ENCODE results near the gene RASGRF1. TPM values are rescaled to one million over a fixed set of nuclear protein-coding genes. Genes with fewer than 3 reads are reported as not detected.

RASGRF1 gene
- polyA plus RNA-seq, 3 donors: 0.11 TPM; not detected in 2

- Mint-ChIP-seq H3K9me3 (peaks cover 0 to 1% (median 0%) of the 10 kb centered on the region in 7 donors), H3K27ac (no peak overlapping the region), H3K36me3 (no peaks in the 10 kb centered on the region), H3K4me3 (no peak overlapping the region), H3K4me1 (no peaks in the 10 kb centered on the region), H3K27me3 (ENCODE audit: low read depth in 3 of 3) (peaks cover 5 to 18% (median 16%) of the 10 kb centered on the region in 3 donors)
- Histone ChIP-seq H3K9ac (ENCODE audit: insufficient read depth, low read length, poor library complexity, severe bottlenecking) (no peak overlapping the region), H3K36me3 (replicated peaks in 1 of 2; ENCODE audit: control insufficient read depth in 1 of 2, insufficient read depth in 2 of 2, low read length in 2 of 2) (no peaks in the 10 kb centered on the region), H4K20me1 (ENCODE audit: insufficient read depth, low read length) (no peaks in the 10 kb centered on the region), H3K4me1 (ENCODE audit: control insufficient read depth in 1 of 2, insufficient read depth in 2 of 2, low read length in 2 of 2) (no peaks in the 10 kb centered on the region), H3K4me2 (replicated peaks; ENCODE audit: extremely low read depth, low read length, poor library complexity, severe bottlenecking) (no peak overlapping the region), H3K79me2 (ENCODE audit: insufficient read depth, low read length) (no peaks in the 10 kb centered on the region), H3K4me3 (replicated peaks in 1 of 3; ENCODE audit: low read depth in 2 of 3, low read length in 3 of 3) (no peak overlapping the region), H3K27ac (ENCODE audit: low read depth in 1 of 2, low read length in 2 of 2) (no peak overlapping the region), H3K27me3 (ENCODE audit: control insufficient read depth in 2 of 2, insufficient read depth in 2 of 2, low read length in 2 of 2) (no peaks in the 10 kb centered on the region), H2AFZ (ENCODE audit: insufficient read depth, low read depth, low read length, poor library complexity, severe bottlenecking) (no peak overlapping the region), H3K9me3 (replicated peaks in 1 of 2; ENCODE audit: control insufficient read depth in 1 of 2, insufficient read depth in 1 of 2, low read length in 2 of 2) (no peaks in the 10 kb centered on the region)
- no peak for DNase-seq
- intact Hi-C loops (cut with micrococcal nuclease): no loop called here
- TF ChIP-seq CTCF (IDR thresholded peaks at IDR 0.05): no peak
- 89% methylated on average over 5 of the region's 5 CpGs for WGBS (ENCODE audit: insufficient coverage)
These were observed 25.2 kb downstream of the RASGRF1 start for GRCh38 chr15:79065361-79065705.

GRCh38 chr15:79064496-79064895 lies 26.1 kb downstream of the RASGRF1 start:
- Histone ChIP-seq H3K27ac (ENCODE audit: low read depth in 1 of 2, low read length in 2 of 2) (no peak overlapping the region), H3K9ac (ENCODE audit: insufficient read depth, low read length, poor library complexity, severe bottlenecking) (no peak overlapping the region), H3K27me3 (ENCODE audit: control insufficient read depth in 2 of 2, insufficient read depth in 2 of 2, low read length in 2 of 2) (no peaks in the 10 kb centered on the region), H3K9me3 (replicated peaks in 1 of 2; ENCODE audit: control insufficient read depth in 1 of 2, insufficient read depth in 1 of 2, low read length in 2 of 2) (no peaks in the 10 kb centered on the region), H3K4me2 (replicated peaks; ENCODE audit: extremely low read depth, low read length, poor library complexity, severe bottlenecking) (no peak overlapping the region), H3K4me3 (replicated peaks in 1 of 3; ENCODE audit: low read depth in 2 of 3, low read length in 3 of 3) (no peak overlapping the region), H3K36me3 (replicated peaks in 1 of 2; ENCODE audit: control insufficient read depth in 1 of 2, insufficient read depth in 2 of 2, low read length in 2 of 2) (no peaks in the 10 kb centered on the region), H2AFZ (ENCODE audit: insufficient read depth, low read depth, low read length, poor library complexity, severe bottlenecking) (no peak overlapping the region), H3K79me2 (ENCODE audit: insufficient read depth, low read length) (no peaks in the 10 kb centered on the region), H3K4me1 (ENCODE audit: control insufficient read depth in 1 of 2, insufficient read depth in 2 of 2, low read length in 2 of 2) (no peaks in the 10 kb centered on the region), H4K20me1 (ENCODE audit: insufficient read depth, low read length) (no peaks in the 10 kb centered on the region)
- H3K4me3 Mint-ChIP-seq: no peak overlapping the region
- intact Hi-C loops (cut with micrococcal nuclease): no loop called here
- peaks cover 5 to 18% (median 15%) of the 10 kb centered on the region in 3 donors for H3K27me3 Mint-ChIP-seq (ENCODE audit: low read depth in 3 of 3)
- H3K4me1 Mint-ChIP-seq: no peaks in the 10 kb centered on the region
- no peaks in the 10 kb centered on the region for H3K36me3 Mint-ChIP-seq
- no peak for TF ChIP-seq CTCF (IDR thresholded peaks at IDR 0.05)
- whole genome bisulfite sequencing (ENCODE audit: insufficient coverage): 97% methylated on average over 4 of the region's 6 CpGs
- no peak overlapping the region for H3K27ac Mint-ChIP-seq
- DNase-seq: no peak
- H3K9me3 Mint-ChIP-seq: peaks cover 0 to 1% (median 0%) of the 10 kb centered on the region in 7 donors
